BLaER1 (cell line): Measurements from ENCODE around the gene SULT4A1.

Experiments
- H3K27ac ChIP-seq: shearing (Covaris generic); formaldehyde crosslinking; 2 replicates; pipeline ENCODE4 v1.8.1; 2022
- H3K27me3 ChIP-seq: shearing (Covaris generic); formaldehyde crosslinking; 2 replicates; pipeline ENCODE4 v1.8.1; 2022
- H3K36me3 ChIP-seq: shearing (Covaris generic); formaldehyde crosslinking; 2 replicates; pipeline ENCODE4 v1.8.1; 2022
- H3K4me1 ChIP-seq: shearing (Covaris generic); formaldehyde crosslinking; 2 replicates; pipeline ENCODE4 v1.8.1; 2022
- H3K4me2 ChIP-seq: shearing (Covaris generic); formaldehyde crosslinking; 2 replicates; pipeline ENCODE4 v1.8.1; 2022
- H3K4me3 ChIP-seq: shearing (Covaris generic); formaldehyde crosslinking; 2 replicates; pipeline ENCODE4 v1.8.1; 2022
- H3K9ac ChIP-seq: shearing (Covaris generic); formaldehyde crosslinking; 2 replicates; pipeline ENCODE4 v1.8.1; 2022
- H3K9me3 ChIP-seq: shearing (Covaris generic); formaldehyde crosslinking; 2 replicates; pipeline ENCODE4 v1.8.1; 2022
- H4K20me1 ChIP-seq: shearing (Covaris generic); formaldehyde crosslinking; 2 replicates; pipeline ENCODE4 v1.8.1; 2022
- Cebpa-rat ChIP-seq: shearing (Covaris generic); IDR thresholded peaks from 2 replicates; pipeline ENCODE4 v1.8.1; 2022

SULT4A1 gene

DNA sequence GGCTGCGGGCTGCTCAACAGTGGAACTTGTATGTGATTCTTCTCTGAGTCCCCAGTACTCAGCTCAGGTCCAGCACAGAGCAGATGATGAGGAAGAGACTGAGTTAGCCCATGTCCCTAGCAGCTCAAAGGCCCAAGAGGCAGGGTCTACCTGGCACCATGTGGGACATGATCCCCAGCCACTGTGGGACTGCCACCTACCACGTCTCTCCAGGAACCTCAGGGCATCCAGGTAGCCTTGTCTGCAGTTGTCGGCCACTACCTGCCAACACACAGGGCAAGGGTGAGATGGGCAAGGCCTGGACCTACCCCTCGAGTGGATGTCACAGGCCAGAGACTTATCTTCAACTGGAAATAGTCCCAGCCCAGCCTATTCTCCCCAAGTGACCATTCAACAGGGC, 25.1 kb upstream of the SULT4A1 start:
- no peak overlapping the region for H3K4me3 ChIP-seq
- H3K9me3 ChIP-seq = no peaks in the 10 kb centered on the region
- no peak overlapping the region for H3K9ac ChIP-seq
- no peaks in the 10 kb centered on the region for H3K36me3 ChIP-seq
- H3K27ac ChIP-seq = no peak overlapping the region
- no peak overlapping the region for H3K4me2 ChIP-seq
- TF ChIP-seq Cebpa-rat = no peak
- H3K27me3 ChIP-seq = peaks cover 23% of the 10 kb centered on the region
- peaks cover 5% of the 10 kb centered on the region; the same call in 1 of the 2 replicates for H3K4me1 ChIP-seq
- H4K20me1 ChIP-seq = peaks cover 6% of the 10 kb centered on the region; the same call in 1 of the 2 replicates

DNA sequence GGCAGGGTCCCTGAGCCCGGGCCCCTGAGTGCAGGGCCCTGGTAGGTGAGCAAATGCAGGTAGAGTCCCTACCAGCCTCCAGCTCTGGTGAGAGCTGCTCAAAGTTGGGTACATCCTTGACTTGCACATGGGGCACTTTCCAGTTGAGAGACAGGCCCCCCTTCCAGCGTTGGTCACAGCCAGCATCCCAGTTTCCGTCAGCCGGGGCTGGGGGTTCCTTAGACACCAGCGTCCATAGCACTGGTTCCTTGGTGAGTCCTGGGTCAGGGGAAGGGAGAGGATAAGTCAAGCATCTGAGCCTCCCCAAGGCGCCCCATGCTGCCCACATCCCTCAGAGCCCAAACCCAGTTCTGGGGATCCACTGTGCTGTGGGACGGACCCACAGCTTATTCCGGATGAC, 23.9 kb upstream of the SULT4A1 start:
- Histone ChIP-seq H4K20me1 (peaks cover 5% of the 10 kb centered on the region; the same call in 1 of the 2 replicates), H3K4me3 (no peak overlapping the region), H3K9me3 (no peaks in the 10 kb centered on the region), H3K4me1 (peaks cover 5% of the 10 kb centered on the region; the same call in 1 of the 2 replicates), H3K9ac (no peak overlapping the region), H3K36me3 (no peaks in the 10 kb centered on the region), H3K27me3 (peaks cover 11% of the 10 kb centered on the region), H3K4me2 (no peak overlapping the region), H3K27ac (no peak overlapping the region)
- TF ChIP-seq Cebpa-rat = no peak

- H3K27ac ChIP-seq = no peak overlapping the region
- H3K9ac ChIP-seq = no peak overlapping the region
- H4K20me1 ChIP-seq = peaks cover under 1% of the 10 kb centered on the region; the same call in 1 of the 2 replicates
- peaks cover 5% of the 10 kb centered on the region; the same call in 1 of the 2 replicates for H3K4me1 ChIP-seq
- H3K9me3 ChIP-seq = no peaks in the 10 kb centered on the region
- H3K4me2 ChIP-seq = no peak overlapping the region
- H3K36me3 ChIP-seq = no peaks in the 10 kb centered on the region
- no peak for TF ChIP-seq Cebpa-rat
- H3K27me3 ChIP-seq = peaks cover 7% of the 10 kb centered on the region; the same call in 1 of the 2 replicates
- no peak overlapping the region for H3K4me3 ChIP-seq
These were observed 23.5 kb upstream of the SULT4A1 start for GRCh38 chr22:43885786-43886185.

GRCh38 chr22:43885319-43885671, 23.0 kb upstream of the SULT4A1 start:
- peaks cover 5% of the 10 kb centered on the region; the same call in 1 of the 2 replicates for H3K4me1 ChIP-seq
- H3K4me2 ChIP-seq = no peak overlapping the region
- H4K20me1 ChIP-seq = no peaks in the 10 kb centered on the region; the same call in 1 of the 2 replicates
- peaks cover 2% of the 10 kb centered on the region; the same call in 1 of the 2 replicates for H3K27me3 ChIP-seq
- no peaks in the 10 kb centered on the region for H3K36me3 ChIP-seq
- no peaks in the 10 kb centered on the region for H3K9me3 ChIP-seq
- no peak overlapping the region for H3K9ac ChIP-seq
- no peak for TF ChIP-seq Cebpa-rat
- H3K27ac ChIP-seq = no peak overlapping the region
- no peak overlapping the region for H3K4me3 ChIP-seq

GRCh38 chr22:43884600-43885318, 22.4 kb upstream of the SULT4A1 start:
- no peaks in the 10 kb centered on the region for H3K9me3 ChIP-seq
- H3K4me3 ChIP-seq = no peak overlapping the region
- H3K36me3 ChIP-seq = no peaks in the 10 kb centered on the region
- no peak overlapping the region for H3K27ac ChIP-seq
- no peaks in the 10 kb centered on the region; the same call in 1 of the 2 replicates for H4K20me1 ChIP-seq
- no peak overlapping the region for H3K4me2 ChIP-seq
- H3K4me1 ChIP-seq = peaks cover 5% of the 10 kb centered on the region; the same call in 1 of the 2 replicates
- TF ChIP-seq Cebpa-rat = no peak
- H3K9ac ChIP-seq = no peak overlapping the region
- H3K27me3 ChIP-seq = no peaks in the 10 kb centered on the region

DNA sequence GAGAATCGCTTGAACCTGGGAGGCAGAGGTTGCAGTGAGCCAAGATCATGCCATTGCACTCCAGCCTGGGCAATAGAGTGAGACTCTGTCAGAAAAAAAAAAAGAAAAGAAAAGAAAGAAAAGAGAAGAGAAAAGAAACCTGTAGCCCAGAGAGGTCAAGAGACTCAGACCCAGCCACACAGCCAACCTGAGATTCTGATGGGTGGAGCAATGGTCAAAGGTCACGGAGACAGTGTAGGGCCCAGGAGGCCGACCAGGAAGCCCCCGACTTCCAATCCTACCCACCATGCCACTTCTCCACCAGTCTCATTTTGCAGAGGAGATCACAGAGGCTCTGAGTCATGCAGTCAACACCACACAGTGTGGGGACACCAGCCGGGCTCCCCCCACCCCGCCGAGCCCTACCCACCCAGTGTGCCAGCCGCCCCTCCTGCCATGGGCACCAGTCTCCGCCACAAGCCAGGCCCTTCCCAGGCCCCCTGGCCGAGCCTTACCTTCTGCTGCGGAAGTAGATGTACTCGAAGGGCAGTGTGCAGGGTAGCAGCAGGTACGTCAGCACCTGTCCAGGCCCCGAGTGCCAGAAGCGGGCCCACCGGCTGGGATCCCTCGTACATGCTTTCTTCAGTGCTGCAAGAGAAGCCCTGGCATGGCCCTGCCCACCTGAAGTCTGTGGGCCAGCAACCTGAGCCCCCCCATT, 21.6 kb upstream of the SULT4A1 start:
- Histone ChIP-seq H4K20me1 (no peaks in the 10 kb centered on the region; the same call in 1 of the 2 replicates), H3K27ac (no peak overlapping the region), H3K27me3 (no peaks in the 10 kb centered on the region), H3K4me1 (peaks cover 5% of the 10 kb centered on the region; the same call in 1 of the 2 replicates), H3K36me3 (no peaks in the 10 kb centered on the region), H3K4me3 (no peak overlapping the region), H3K9me3 (no peaks in the 10 kb centered on the region), H3K4me2 (no peak overlapping the region), H3K9ac (no peak overlapping the region)
- no peak for TF ChIP-seq Cebpa-rat

DNA sequence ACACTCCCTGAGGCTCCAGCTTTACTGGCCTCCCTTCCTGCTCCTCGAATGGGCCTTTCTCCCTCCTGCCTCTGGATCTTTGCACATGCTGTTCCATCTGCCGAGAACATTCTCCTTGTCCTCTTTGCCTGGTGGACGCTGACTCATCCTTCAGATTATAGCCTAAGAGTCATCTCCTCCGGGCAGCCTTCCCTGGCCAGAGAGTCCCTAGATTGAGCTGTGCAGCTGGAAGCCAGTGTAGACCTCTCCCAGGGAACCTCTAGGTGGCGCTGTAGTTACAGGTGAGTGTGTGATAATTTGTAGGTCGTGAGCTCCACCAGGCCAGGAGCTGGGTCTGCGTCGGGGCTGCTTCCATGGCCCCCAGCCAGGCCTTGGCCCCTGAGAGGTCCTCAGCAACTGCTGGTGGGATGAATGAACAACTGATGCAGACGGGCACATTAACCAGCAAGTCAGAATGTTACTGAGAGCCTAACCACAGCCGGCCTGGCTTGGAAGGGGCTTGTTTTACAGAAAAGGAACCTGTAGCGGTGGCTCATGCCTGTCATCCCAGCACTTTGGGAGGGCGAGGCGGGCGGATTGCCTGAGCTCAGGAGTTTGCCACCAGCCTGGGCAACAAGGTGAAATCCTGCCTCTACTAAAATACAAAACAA, 20.8 kb upstream of the SULT4A1 start:
- TF ChIP-seq Cebpa-rat = no peak
- Histone ChIP-seq H3K4me1 (peaks cover 5% of the 10 kb centered on the region; the same call in 1 of the 2 replicates), H3K36me3 (no peaks in the 10 kb centered on the region), H3K4me2 (no peak overlapping the region), H4K20me1 (no peaks in the 10 kb centered on the region; the same call in 1 of the 2 replicates), H3K27ac (no peak overlapping the region), H3K9me3 (no peaks in the 10 kb centered on the region), H3K9ac (no peak overlapping the region), H3K4me3 (no peak overlapping the region), H3K27me3 (no peaks in the 10 kb centered on the region)

DNA sequence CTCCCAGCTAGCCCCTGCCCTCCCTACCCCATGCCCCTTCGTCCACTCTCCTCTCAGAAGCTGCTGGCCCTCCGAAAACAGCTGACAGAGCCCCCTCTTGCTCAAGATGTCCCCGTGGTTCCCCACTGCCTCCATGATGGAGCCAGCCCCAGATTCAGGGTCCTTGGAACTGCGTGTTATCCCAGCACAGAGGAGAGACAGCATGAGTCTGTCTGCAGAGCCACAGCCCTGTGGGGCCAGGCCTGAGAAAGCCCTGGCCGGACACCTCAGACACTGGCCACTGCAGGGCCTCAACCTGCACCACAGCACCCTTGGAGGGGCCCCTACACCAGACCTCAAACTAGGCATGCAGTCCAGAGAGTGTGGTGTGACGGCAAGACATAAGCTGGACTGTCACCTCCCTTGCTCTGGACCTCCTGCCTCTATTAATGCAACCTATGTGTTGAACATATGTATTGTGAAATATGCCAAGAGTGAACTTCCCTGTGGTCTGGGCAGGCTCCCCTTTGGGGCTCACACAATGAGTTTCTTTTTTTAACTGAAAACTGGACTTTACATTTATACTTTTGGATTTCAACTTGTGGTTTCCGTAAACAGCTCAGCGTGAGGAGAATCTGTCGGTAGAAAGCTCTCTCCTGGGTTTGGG, 19.9 kb upstream of the SULT4A1 start:
- no peaks in the 10 kb centered on the region for H3K27me3 ChIP-seq
- H3K9me3 ChIP-seq = no peaks in the 10 kb centered on the region

More for the DNA sequence above, 19.9 kb upstream of the SULT4A1 start:
- Histone ChIP-seq H3K9ac (no peak overlapping the region), H3K4me3 (no peak overlapping the region), H3K4me1 (peaks cover 5% of the 10 kb centered on the region; the same call in 1 of the 2 replicates), H3K27ac (no peak overlapping the region), H4K20me1 (no peaks in the 10 kb centered on the region; the same call in 1 of the 2 replicates), H3K36me3 (no peaks in the 10 kb centered on the region), H3K4me2 (no peak overlapping the region)
- TF ChIP-seq Cebpa-rat = peak; percentile 55; the same call in 1 of the 2 replicates
